ENCODE measurements around the gene PSMF1.

- TF ChIP-seq CTCF (IDR thresholded peaks at IDR 0.05) (no peak), POLR2AphosphoS5 (IDR thresholded peaks at IDR 0.05) (no peak)
Observed at GRCh38 chr20:1101533-1101932, 16.9 kb upstream of the PSMF1 start.
